Thyroid gland (tissue), 4 donors: ENCODE results near the gene APOBR. TPM values are rescaled to one million over a fixed set of nuclear protein-coding genes. Genes with fewer than 3 reads are reported as not detected.

Source experiments
- DNase-seq, 2 donors: peaks; one replicate each; pipeline ENCODE4 v3.0.0-alpha.2; 2019
- H3K27ac ChIP-seq, 3 donors: fragments of 200-600 bp; sonication (generic); 1 replicate in 2 of 3; 2 replicates in 1 of 3; pipeline ENCODE4 v1.5.1; 2016 to 2019; ENCODE audit warnings: mild to moderate bottlenecking in 1 of 3, moderate library complexity in 1 of 3
- H3K27me3 ChIP-seq: fragments of 200-600 bp; sonication (generic); one replicate; pipeline ENCODE4 v1.5.1; 2019
- H3K36me3 ChIP-seq, 2 donors: fragments of 200-600 bp; sonication (generic); one replicate each; pipeline ENCODE4 v1.5.1; 2016 to 2019
- H3K4me1 ChIP-seq, 2 donors: fragments of 200-600 bp; sonication (generic); one replicate each; pipeline ENCODE4 v1.5.1; 2017 to 2019
- H3K4me3 ChIP-seq, 3 donors: fragments of 200-600 bp; sonication (generic); replicated peaks in 1 of 3; 1 replicate in 2 of 3; 2 replicates in 1 of 3; pipeline ENCODE4 v1.5.1; 2016; ENCODE audit warnings: mild to moderate bottlenecking in 1 of 3
- H3K9me3 ChIP-seq: fragments of 200-600 bp; sonication (generic); one replicate; pipeline ENCODE4 v1.5.1; 2017
- CTCF ChIP-seq, 6 experiments: fragments of 200-600 bp in 3 of 6; fragments of 450-650 bp in 3 of 6; sonication (generic) in 3 of 6; IDR thresholded peaks; one replicate each; pipeline ENCODE4 v1.5.1; 2016 to 2019; ENCODE audit warnings: antibody characterized with exemption in 6 of 6, mild to moderate bottlenecking in 2 of 6, inconsistent platforms in 1 of 6, moderate library complexity in 1 of 6
- POLR2A ChIP-seq, 2 donors: fragments of 450-650 bp; IDR thresholded peaks; one replicate each; pipeline ENCODE4 v1.6.1; 2017; ENCODE audit warnings: antibody characterized with exemption in 2 of 2, mild to moderate bottlenecking in 2 of 2, moderate library complexity in 1 of 2
- WGBS, 2 donors: methylation state at CpG; one replicate each; pipeline ENCODE4 v1.1.5; 2017; 5-methylcytosine and 5-hydroxymethylcytosine counted together
- intact Hi-C: fragments of 100-400 bp; cut with DNase I; formaldehyde crosslinking; loops from one replicate; pipeline ENCODE4 v1.15.1; 2023
- total RNA-seq, 4 donors: library from RNA; depleted of rRNA; stranded (reverse); fragments of >200 nt; gene quantifications; one replicate each; pipeline ENCODE4 v1.2.3, GENCODE V29; 2016

APOBR gene
- total RNA-seq, 4 donors from 2014 or later = 0.42 to 1.1 (median 0.78) TPM

GRCh38 chr16:28491970-28492474 is 2.4 kb upstream of the APOBR start, which contains the start of gene CLN3:
Gene CLN3 (minus strand): TSS chr16:28492074. CDS start chr16:28491759, 315 bp downstream.
- Histone ChIP-seq H3K27ac (peak within 1 kb of the TSS; percentile 92 to 96 (median 96)), H3K36me3 (peaks cover 0 to 12% of the 10 kb centered on the region in 2 donors), H3K27me3 (no peaks in the 10 kb centered on the region), H3K4me1 (peaks cover 11 to 18% of the 10 kb centered on the region in 2 donors), H3K4me3 (peak within 1 kb of the TSS; percentile 79 to 98 (median 84)), H3K9me3 (no peaks in the 10 kb centered on the region)
- WGBS, 2 donors = 0 to 1% methylated on average over 12 to 18 of the region's 21 CpGs
- TF ChIP-seq CTCF (IDR thresholded peaks at IDR 0.05) = peak in 1 of 6 experiments; percentile 12
- TF ChIP-seq POLR2A (IDR thresholded peaks at IDR 0.05) = peak in 1 of 2 donors; percentile 69
- intact Hi-C loops = loop anchor here (5.0 kb wide), 1 partner anchor 55 kb away; no protein-coding TSS in a partner anchor
- DNase-seq = peak; percentile 95

GRCh38 chr16:28492511-28492910 is 1.9 kb upstream of the APOBR start:
- Histone ChIP-seq H3K27ac (peak overlapping the region; percentile 92 to 96 (median 96)), H3K36me3 (peaks cover 0 to 9% of the 10 kb centered on the region in 2 donors), H3K9me3 (no peaks in the 10 kb centered on the region), H3K4me3 (no peak overlapping the region), H3K27me3 (no peaks in the 10 kb centered on the region), H3K4me1 (peaks cover 11 to 18% of the 10 kb centered on the region in 2 donors)
- TF ChIP-seq POLR2A (IDR thresholded peaks at IDR 0.05) = no peak
- no peak for TF ChIP-seq CTCF (IDR thresholded peaks at IDR 0.05)
- no peak for DNase-seq
- WGBS, 2 donors = 48 to 50% methylated on average over 4 of the region's 4 CpGs
- intact Hi-C loops = loop anchor here (5.0 kb wide), 1 partner anchor 55 kb away; no protein-coding TSS in a partner anchor

GRCh38 chr16:28495098-28495793 is 803 bp downstream of the APOBR start:
- H3K4me1 ChIP-seq = peaks cover 11 to 12% of the 10 kb centered on the region in 2 donors
- H3K27ac ChIP-seq = peak overlapping the region in 1 of 3 donors; percentile 33
- no peaks in the 10 kb centered on the region for H3K9me3 ChIP-seq
- 82 to 83% methylated on average over 13 of the region's 13 CpGs for WGBS, 2 donors
- H3K4me3 ChIP-seq = no peak overlapping the region
- no peaks in the 10 kb centered on the region for H3K27me3 ChIP-seq
- TF ChIP-seq POLR2A (IDR thresholded peaks at IDR 0.05) (no peak), CTCF (IDR thresholded peaks at IDR 0.05) (no peak)
- peak; percentile 36 to 42 for DNase-seq
- intact Hi-C loops = no loop called here
- H3K36me3 ChIP-seq = no peaks in the 10 kb centered on the region

- WGBS, 2 donors = 91 to 92% methylated on average over 20 of the region's 20 CpGs
- intact Hi-C loops = no loop called here
- TF ChIP-seq CTCF (IDR thresholded peaks at IDR 0.05) (no peak), POLR2A (IDR thresholded peaks at IDR 0.05) (no peak)
- no peak for DNase-seq
- H3K9me3 ChIP-seq = no peaks in the 10 kb centered on the region
- H3K27me3 ChIP-seq = no peaks in the 10 kb centered on the region
- no peaks in the 10 kb centered on the region for H3K36me3 ChIP-seq
- H3K4me1 ChIP-seq = peaks cover 6 to 12% of the 10 kb centered on the region in 2 donors
- no peak overlapping the region for H3K27ac ChIP-seq
- H3K4me3 ChIP-seq = no peak overlapping the region
These were observed 1.6 kb downstream of the APOBR start for GRCh38 chr16:28495795-28496749.
